Smooth muscle cell (in vitro differentiated cells): ENCODE data around the gene MXRA5. TPM values are rescaled to one million over a fixed set of nuclear protein-coding genes. Genes with fewer than 3 reads are reported as not detected.

Source experiments
- DNase-seq: peaks from one replicate; lab custom pipeline; 2025; ENCODE audit not compliant: unreplicated experiment; lab: John Stamatoyannopoulos, UW
- H2AFZ ChIP-seq: fragments of 200-600 bp; sonication (generic); 2 replicates; pipeline ENCODE4 v1.6.0; 2016; ENCODE audit warnings: antibody characterized with exemption, low read depth, mild to moderate bottlenecking
- H3F3A ChIP-seq: fragments of 200-600 bp; sonication (generic); 2 replicates; pipeline ENCODE4 v1.6.0; 2017; ENCODE audit warnings: antibody characterized with exemption, low read depth
- H3K27ac ChIP-seq: fragments of 200-600 bp; sonication (generic); 2 replicates; pipeline ENCODE4 v1.5.1; 2016; ENCODE audit warnings: low read depth, mild to moderate bottlenecking
- H3K27me3 ChIP-seq: fragments of 200-600 bp; sonication (generic); 2 replicates; pipeline ENCODE4 v1.6.1; 2016; ENCODE audit warnings: low read depth, mild to moderate bottlenecking
- H3K36me3 ChIP-seq: fragments of 200-600 bp; sonication (generic); 2 replicates; pipeline ENCODE4 v1.5.1; 2016; ENCODE audit warnings: low read depth
- H3K4me1 ChIP-seq: fragments of 200-600 bp; sonication (generic); 2 replicates; pipeline ENCODE4 v1.5.1; 2016; ENCODE audit warnings: low read depth
- H3K4me2 ChIP-seq: fragments of 200-600 bp; sonication (generic); 2 replicates; pipeline ENCODE4 v1.6.0; 2016; ENCODE audit warnings: mild to moderate bottlenecking
- H3K4me3 ChIP-seq: fragments of 200-600 bp; sonication (generic); 2 replicates; pipeline ENCODE4 v1.5.1; 2016; ENCODE audit warnings: mild to moderate bottlenecking
- H3K79me2 ChIP-seq: fragments of 200-600 bp; sonication (generic); 2 replicates; pipeline ENCODE4 v1.6.0; 2016; ENCODE audit warnings: low read depth, mild to moderate bottlenecking
- H3K9ac ChIP-seq: fragments of 200-600 bp; sonication (generic); 2 replicates; pipeline ENCODE4 v1.6.0; 2016; ENCODE audit warnings: low read depth
- H3K9me3 ChIP-seq: fragments of 200-600 bp; sonication (generic); replicated peaks from 2 replicates; pipeline ENCODE4 v1.5.1; 2016; ENCODE audit warnings: low read depth
- H4K20me1 ChIP-seq: fragments of 200-600 bp; sonication (generic); 2 replicates; pipeline ENCODE4 v1.6.0; 2016; ENCODE audit warnings: low read depth
- CTCF ChIP-seq: fragments of 200-600 bp; sonication (generic); IDR thresholded peaks from 2 replicates; pipeline ENCODE4 v1.5.1; 2017; ENCODE audit warnings: borderline replicate concordance, mild to moderate bottlenecking, antibody characterized with exemption; ENCODE audit not compliant: insufficient read depth, poor library complexity, severe bottlenecking
- WGBS: methylation state at CpG from one replicate; pipeline ENCODE4 v1.1.7; 2016; ENCODE audit warnings: low lambda C conversion rate; 5-methylcytosine and 5-hydroxymethylcytosine counted together
- polyA plus RNA-seq: library from polyadenylated mRNA; unstranded; fragments of >200 nt; fragmentation: Nextera tagmentation; extraction: Ambion mirVana; gene quantifications from 2 replicates; pipeline ENCODE4 v1.2.1, GENCODE V29; 2016
- total RNA-seq: library from RNA; depleted of rRNA; stranded (reverse); fragments of >200 nt; gene quantifications from 2 replicates; pipeline ENCODE4 v1.2.3, GENCODE V29; 2014

The MXRA5 gene
- total and polyA plus RNA-seq, 2 experiments from 2014 or later, result 167 to 431 TPM

GRCh38 chrX:3262901-3263300, 83.6 kb downstream of the MXRA5 start:
- Histone ChIP-seq H3K36me3 (no peaks in the 10 kb centered on the region), H4K20me1 (no peaks in the 10 kb centered on the region), H3K9ac (peak overlapping the region; percentile 29), H2AFZ (no peak overlapping the region), H3K79me2 (no peaks in the 10 kb centered on the region), H3K27ac (peak overlapping the region; percentile 80), H3K4me3 (no peak overlapping the region), H3K27me3 (no peaks in the 10 kb centered on the region), H3K4me1 (peaks cover 9% of the 10 kb centered on the region), H3K9me3 (no peaks in the 10 kb centered on the region), H3K4me2 (peak overlapping the region; percentile 49), H3F3A (peaks cover 10% of the 10 kb centered on the region)
- no peak for TF ChIP-seq CTCF
- 19% methylated on average over 1 of the region's 1 CpG for WGBS
- no peak for DNase-seq
